Adipocyte (in vitro differentiated cells): ENCODE results near the gene PRXL2C.

Experiments used
- DNase-seq: peaks from one replicate; pipeline ENCODE4 v3.0.0-alpha.2; 2015; ENCODE audit warnings: low read depth
- H3K27me3 ChIP-seq: replicated peaks from 2 replicates; pipeline ENCODE4 v1.7.0; 2013; ENCODE audit warnings: mild to moderate bottlenecking, low read length, moderate library complexity; ENCODE audit not compliant: control insufficient read depth, insufficient read depth
- H3K36me3 ChIP-seq: 2 replicates; pipeline ENCODE4 v1.7.0; 2013; ENCODE audit warnings: low read length, mild to moderate bottlenecking, moderate library complexity; ENCODE audit not compliant: control insufficient read depth, insufficient read depth, severe bottlenecking
- H3K4me1 ChIP-seq: 2 replicates; pipeline ENCODE4 v1.7.0; 2013; ENCODE audit warnings: mild to moderate bottlenecking, low read length, moderate library complexity; ENCODE audit not compliant: control insufficient read depth, insufficient read depth
- H3K4me3 ChIP-seq: 2 replicates; pipeline ENCODE4 v1.7.0; 2013; ENCODE audit warnings: mild to moderate bottlenecking, low read length, moderate library complexity
- H3K9ac ChIP-seq: 2 replicates; pipeline ENCODE4 v1.7.0; 2013; ENCODE audit warnings: mild to moderate bottlenecking, low read length, moderate library complexity
- H3K9me3 ChIP-seq: 2 replicates; pipeline ENCODE4 v1.7.0; 2013; ENCODE audit warnings: mild to moderate bottlenecking, low read length, moderate library complexity; ENCODE audit not compliant: control insufficient read depth

The PRXL2C gene

GRCh38 chr9:96605328-96605727 is 49.8 kb downstream of the PRXL2C start:
- DNase-seq, result no peak
- Histone ChIP-seq H3K4me3 (no peak overlapping the region), H3K9ac (no peak overlapping the region), H3K36me3 (no peaks in the 10 kb centered on the region), H3K9me3 (no peaks in the 10 kb centered on the region), H3K4me1 (peaks cover 40% of the 10 kb centered on the region), H3K27me3 (no peaks in the 10 kb centered on the region)

- Histone ChIP-seq H3K9me3 (no peaks in the 10 kb centered on the region), H3K4me1 (peaks cover 37% of the 10 kb centered on the region), H3K36me3 (no peaks in the 10 kb centered on the region), H3K4me3 (peak overlapping the region; percentile 67), H3K27me3 (no peaks in the 10 kb centered on the region), H3K9ac (peak overlapping the region; percentile 48)
- no peak for DNase-seq
These were observed 51.2 kb downstream of the PRXL2C start for GRCh38 chr9:96604004-96604319.

- no peaks in the 10 kb centered on the region for H3K36me3 ChIP-seq
- no peaks in the 10 kb centered on the region for H3K27me3 ChIP-seq
- H3K9me3 ChIP-seq, result no peaks in the 10 kb centered on the region
- H3K4me3 ChIP-seq, result peak overlapping the region; percentile 67
- DNase-seq, result no peak
- peak overlapping the region; percentile 48 for H3K9ac ChIP-seq
- peaks cover 41% of the 10 kb centered on the region for H3K4me1 ChIP-seq
These were observed 51.7 kb downstream of the PRXL2C start for GRCh38 chr9:96603305-96604003.

GRCh38 chr9:96599298-96599697 is 55.8 kb downstream of the PRXL2C start:
- H3K27me3 ChIP-seq, result no peaks in the 10 kb centered on the region
- H3K9ac ChIP-seq, result no peak overlapping the region
- no peaks in the 10 kb centered on the region for H3K9me3 ChIP-seq
- H3K4me1 ChIP-seq, result peaks cover 28% of the 10 kb centered on the region
- H3K36me3 ChIP-seq, result no peaks in the 10 kb centered on the region
- peak; percentile 71 for DNase-seq
- H3K4me3 ChIP-seq, result no peak overlapping the region

- Histone ChIP-seq H3K27me3 (no peaks in the 10 kb centered on the region), H3K9ac (no peak overlapping the region), H3K4me1 (peaks cover 8% of the 10 kb centered on the region), H3K4me3 (no peak overlapping the region), H3K36me3 (no peaks in the 10 kb centered on the region), H3K9me3 (no peaks in the 10 kb centered on the region)
- no peak for DNase-seq
These were observed 58.5 kb downstream of the PRXL2C start for GRCh38 chr9:96596601-96597111.
